Jurkat, Clone E6-1 (cell line): ENCODE results near the gene MGRN1.

ENCODE experiments used
- DNase-seq: peaks from one replicate; pipeline ENCODE4 v3.0.0-alpha.2; 2011; ENCODE audit warnings: low read depth, low spot score
- H3K4me3 ChIP-seq: 2 replicates; pipeline ENCODE4 v1.5.1; 2011; ENCODE audit warnings: mild to moderate bottlenecking, low read length, control low read depth, moderate library complexity

Gene MGRN1

GRCh38 chr16:4704491-4704890, 79.9 kb downstream of the MGRN1 start:
- no peak overlapping the region for H3K4me3 ChIP-seq
- no peak for DNase-seq

GRCh38 chr16:4704913-4705312, 80.3 kb downstream of the MGRN1 start:
- DNase-seq, result no peak

DNA sequence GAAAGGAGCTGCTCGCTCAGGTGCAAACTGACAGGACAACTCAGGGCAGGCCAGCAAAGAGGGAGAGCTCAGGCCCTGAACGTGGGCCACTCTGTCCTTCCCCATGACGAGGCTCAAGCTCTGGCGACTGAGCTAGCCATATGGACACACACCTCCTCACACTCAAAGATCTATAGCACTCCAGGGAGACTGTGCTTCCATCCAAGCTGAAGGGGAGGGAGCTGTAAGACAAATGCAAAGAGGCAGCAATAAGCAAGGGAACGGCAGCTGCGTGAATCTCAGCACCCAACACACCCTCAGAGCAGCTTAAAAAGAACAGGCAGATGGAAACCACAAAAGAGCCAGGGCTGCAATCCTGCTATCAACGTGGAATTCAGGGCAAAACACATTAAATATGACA, 82.2 kb downstream of the MGRN1 start:
- no peak overlapping the region for H3K4me3 ChIP-seq
- DNase-seq, result no peak

More at GRCh38 chr16:4704913-4705312, 80.3 kb downstream of the MGRN1 start:
- H3K4me3 ChIP-seq, result no peak overlapping the region

GRCh38 chr16:4709481-4709880, 84.9 kb downstream of the MGRN1 start:
- no peak for DNase-seq
- no peak overlapping the region for H3K4me3 ChIP-seq

GRCh38 chr16:4713663-4714501, 89.3 kb downstream of the MGRN1 start:
- DNase-seq, result no peak
- H3K4me3 ChIP-seq, result no peak overlapping the region

DNA sequence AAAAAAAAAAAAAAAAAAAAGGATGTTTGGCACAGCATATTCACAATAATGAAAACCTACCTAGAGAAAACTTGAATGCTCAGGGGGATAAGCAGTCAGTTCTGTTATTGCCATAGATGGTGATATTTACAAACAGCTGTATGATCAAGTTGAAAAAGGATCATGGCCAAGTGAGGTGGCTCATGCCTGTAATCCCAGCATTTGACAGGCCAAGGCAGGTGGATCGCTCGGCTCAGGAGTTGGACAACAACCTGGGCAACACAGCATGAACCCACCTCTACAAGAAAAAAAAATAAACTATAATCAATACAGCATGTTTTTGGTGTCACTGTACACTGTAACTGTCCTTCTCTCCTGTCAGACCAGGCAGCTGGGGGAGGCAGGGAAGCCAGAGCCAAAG, 90.4 kb downstream of the MGRN1 start:
- H3K4me3 ChIP-seq, result no peak overlapping the region
- DNase-seq, result no peak

DNA sequence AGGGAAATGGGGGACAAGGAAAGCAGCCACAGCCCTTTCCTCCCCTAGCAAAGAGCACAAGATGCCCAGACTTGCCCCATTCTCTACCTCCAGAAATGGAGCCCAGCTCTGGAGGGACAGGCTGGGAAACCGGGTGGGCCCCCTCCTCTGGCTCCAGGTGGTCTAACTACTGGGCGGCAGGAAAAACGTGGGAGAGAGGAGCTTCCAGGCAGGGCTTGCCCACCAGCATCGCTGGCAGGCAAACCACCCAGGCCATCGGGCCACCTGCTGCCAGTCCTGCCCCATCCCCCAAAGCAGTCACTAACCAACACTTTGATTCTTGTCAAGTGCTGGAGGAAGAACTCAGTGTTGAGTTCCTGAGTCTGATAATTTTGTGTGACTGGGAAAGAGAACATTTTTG, 93.8 kb downstream of the MGRN1 start:
- no peak overlapping the region for H3K4me3 ChIP-seq
- DNase-seq, result no peak

DNA sequence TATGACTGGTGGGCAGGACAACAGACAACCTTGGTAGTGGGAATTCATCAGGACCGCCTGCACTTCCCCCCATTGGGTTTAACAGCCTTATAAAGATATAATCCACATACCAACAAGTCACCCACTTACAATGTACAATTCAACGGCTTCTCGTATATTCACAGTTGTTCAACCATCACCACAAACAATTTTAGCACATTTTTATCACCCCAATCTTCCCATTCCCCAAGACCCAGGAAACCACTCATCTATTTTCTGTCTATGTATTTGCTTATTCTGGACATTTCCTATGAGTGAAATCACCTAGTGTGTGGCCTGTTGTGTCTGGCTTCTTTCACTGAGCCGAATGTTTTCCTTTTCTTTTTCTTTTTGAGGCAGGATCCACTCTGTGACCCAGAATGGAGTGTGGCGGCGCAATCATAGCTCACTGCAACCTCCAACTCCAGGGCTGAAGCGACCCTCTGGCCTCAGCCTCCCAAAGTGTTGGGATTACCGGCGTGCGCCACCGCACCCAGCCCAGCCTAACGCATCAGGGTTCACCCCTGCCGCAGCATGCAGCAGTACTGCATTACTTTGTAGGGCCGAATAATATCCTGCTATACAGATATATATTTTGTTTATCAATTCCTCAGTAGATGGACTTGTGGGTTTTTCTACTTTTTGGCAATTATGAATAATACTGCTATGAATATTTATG, 98.6 kb downstream of the MGRN1 start:
- DNase-seq, result no peak

DNA sequence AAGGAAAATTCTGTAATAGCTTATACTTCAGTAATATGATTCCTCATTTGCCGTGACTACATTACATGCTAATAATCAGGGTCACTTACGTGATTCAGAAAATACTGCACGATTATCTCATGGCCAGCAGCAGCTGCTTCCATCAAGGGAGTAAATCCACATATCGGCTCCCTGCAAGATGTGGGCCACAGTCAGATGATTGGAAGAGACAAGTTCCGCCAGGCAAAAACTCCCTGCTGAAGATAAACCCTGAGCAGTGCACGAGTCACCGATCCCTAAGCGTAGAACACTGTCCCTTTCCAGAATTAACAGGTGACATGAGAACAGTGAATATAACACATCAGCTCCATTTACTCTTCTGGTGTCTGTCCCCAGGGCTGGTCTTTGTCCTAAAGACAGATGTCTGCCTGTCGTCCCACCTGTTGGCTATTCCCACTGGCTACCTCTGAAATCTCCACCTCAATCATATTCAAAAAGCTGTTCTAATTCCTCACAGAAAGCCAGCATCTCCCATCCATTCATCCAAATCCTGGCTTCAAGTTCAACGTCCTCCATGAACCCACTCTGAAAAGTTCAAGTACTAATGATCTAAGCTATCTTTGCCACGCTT, 100.1 kb downstream of the MGRN1 start:
- H3K4me3 ChIP-seq, result no peak overlapping the region
- no peak for DNase-seq

More for the DNA sequence above, 98.6 kb downstream of the MGRN1 start:
- H3K4me3 ChIP-seq, result no peak overlapping the region

GRCh38 chr16:4726616-4727015, 102.0 kb downstream of the MGRN1 start:
- no peak overlapping the region for H3K4me3 ChIP-seq

GRCh38 chr16:4728676-4729075, 104.0 kb downstream of the MGRN1 start:
- DNase-seq, result no peak
- no peak overlapping the region for H3K4me3 ChIP-seq

More at GRCh38 chr16:4726616-4727015, 102.0 kb downstream of the MGRN1 start:
- DNase-seq, result no peak

GRCh38 chr16:4729876-4730275, 105.2 kb downstream of the MGRN1 start:
- no peak overlapping the region for H3K4me3 ChIP-seq
- no peak for DNase-seq

- DNase-seq, result no peak
- peak overlapping the region; percentile 84 for H3K4me3 ChIP-seq
Observed at GRCh38 chr16:4733211-4733742, 108.7 kb downstream of the MGRN1 start.

GRCh38 chr16:4733747-4734062, 109.1 kb downstream of the MGRN1 start:
- DNase-seq, result peak; percentile 6
- H3K4me3 ChIP-seq, result peak overlapping the region; percentile 84

DNA sequence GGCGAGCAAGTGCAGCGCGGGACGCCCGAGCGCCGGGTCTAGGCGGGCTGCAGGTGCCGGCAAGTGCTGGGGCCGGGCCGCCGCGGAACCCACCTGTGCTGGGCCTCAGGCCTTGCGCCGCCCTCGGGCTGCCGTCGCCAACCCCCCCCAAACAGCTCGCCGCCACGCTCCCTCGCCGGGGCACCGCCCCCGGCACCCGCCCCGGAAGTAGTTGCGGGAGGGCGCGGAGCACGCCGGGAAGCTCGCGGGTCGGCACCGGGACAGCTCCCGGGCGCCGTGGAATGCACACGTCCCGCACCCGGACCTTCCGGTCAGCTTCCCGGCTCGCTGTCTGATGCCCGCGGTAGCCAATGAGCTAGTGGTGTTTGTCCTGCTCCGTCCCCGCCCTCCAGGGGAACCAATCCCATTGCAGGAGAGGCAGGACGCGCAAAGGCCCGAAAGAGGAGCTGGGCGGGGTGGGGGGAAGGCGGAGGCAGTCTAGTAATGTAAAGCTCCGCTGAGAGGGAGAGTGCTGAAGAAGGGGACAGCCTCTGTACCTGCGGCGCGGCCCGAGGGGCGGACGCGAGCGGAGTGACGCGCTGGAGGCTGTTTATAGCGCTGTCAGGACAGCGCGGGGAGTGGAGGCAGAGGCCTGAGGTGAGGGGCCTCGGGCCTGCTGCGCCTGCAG, 109.6 kb downstream of the MGRN1 start, which contains the start of the genes ANKS3 and DNAAF8:
TSS of gene ANKS3 (minus strand) at position 209 of the 667 bp plus-strand sequence. CDS start 4,122 bp downstream, outside the sequence.
TSS of gene DNAAF8 (plus strand) at position 475 of the 667 bp plus-strand sequence. CDS start 1,978 bp downstream, outside the sequence.
- peak; percentile 58 for DNase-seq
- H3K4me3 ChIP-seq, result peak within 1 kb of the TSS; percentile 84

DNA sequence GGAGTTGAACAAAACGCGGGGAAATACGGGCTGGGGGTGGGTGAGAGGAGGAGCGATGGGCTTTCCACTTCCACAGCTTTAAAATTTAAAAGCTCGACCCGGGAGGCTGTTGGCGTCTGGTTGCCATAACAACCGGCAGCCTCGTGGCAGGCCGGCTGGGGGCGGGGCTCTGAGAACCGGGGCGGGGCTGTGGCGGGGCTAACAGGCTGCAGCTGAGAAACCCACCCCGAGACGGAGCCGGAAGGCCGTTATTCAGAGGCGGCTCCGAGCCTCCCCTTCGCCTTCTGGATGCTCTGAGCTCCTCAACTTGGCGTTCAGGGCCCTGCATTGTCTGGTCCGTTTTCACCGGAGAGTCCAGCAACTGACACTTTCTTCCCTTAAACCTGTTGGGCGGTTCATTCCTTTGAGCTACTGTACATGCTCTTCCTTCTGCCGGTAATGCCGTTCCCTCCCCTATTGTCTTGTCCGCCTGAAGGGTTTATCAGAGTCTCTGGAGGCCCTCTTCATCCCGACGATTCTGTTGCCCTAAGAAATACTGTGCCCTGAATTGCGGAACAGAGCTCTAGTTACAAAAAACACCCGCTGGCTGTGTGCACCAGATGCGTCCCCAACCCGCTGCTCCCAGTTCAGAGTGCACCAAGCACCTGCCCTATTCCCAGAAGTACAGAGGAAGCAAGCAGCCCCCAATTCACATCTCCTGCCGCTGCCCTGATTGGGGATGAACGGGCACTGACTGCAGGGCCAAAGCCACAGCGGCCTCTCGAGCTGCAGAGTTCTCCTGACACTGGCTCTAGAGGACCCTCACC, 110.3 kb downstream of the MGRN1 start:
- DNase-seq, result peak; percentile 80
- peak overlapping the region; percentile 84 for H3K4me3 ChIP-seq

DNA sequence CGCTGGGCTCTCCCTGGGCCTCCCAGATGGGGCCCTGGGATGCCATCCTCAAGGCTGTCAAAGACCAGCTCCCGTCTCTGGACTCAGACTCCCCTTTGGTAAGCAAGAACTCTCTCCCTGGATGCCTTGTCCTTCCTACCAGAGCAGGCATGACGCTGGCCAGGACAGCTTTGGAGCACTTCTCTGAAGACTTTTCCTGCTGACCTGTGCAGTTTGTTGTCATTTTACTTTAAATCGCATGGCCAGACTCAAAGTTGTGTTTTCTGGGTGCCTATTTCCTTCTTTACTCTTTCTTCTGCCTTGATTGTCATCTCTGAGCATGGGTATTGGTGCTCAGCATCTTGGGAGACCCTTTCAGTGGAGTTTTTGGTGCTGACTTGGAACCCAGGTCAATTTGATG, 111.9 kb downstream of the MGRN1 start:
- DNase-seq, result no peak
- H3K4me3 ChIP-seq, result no peak overlapping the region

- DNase-seq, result no peak
- no peak overlapping the region for H3K4me3 ChIP-seq
Observed at GRCh38 chr16:4737545-4737944, 112.9 kb downstream of the MGRN1 start.
